GM19023 (cell line): ENCODE measurements around the gene TASOR.

Experiments used
- ATAC-seq: cut with Tn5 transposase; IDR thresholded peaks from one replicate; pipeline ENCODE4 v1.9.1; 2021; ENCODE audit warnings: mild to moderate bottlenecking, moderate library complexity; ENCODE audit not compliant: unreplicated experiment

Gene TASOR

GRCh38 chr3:56689303-56689702, 6.2 kb upstream of the TASOR start:
- no peak for ATAC-seq

- ATAC-seq = no peak
These were observed 5.1 kb upstream of the TASOR start for GRCh38 chr3:56688191-56688590.

DNA sequence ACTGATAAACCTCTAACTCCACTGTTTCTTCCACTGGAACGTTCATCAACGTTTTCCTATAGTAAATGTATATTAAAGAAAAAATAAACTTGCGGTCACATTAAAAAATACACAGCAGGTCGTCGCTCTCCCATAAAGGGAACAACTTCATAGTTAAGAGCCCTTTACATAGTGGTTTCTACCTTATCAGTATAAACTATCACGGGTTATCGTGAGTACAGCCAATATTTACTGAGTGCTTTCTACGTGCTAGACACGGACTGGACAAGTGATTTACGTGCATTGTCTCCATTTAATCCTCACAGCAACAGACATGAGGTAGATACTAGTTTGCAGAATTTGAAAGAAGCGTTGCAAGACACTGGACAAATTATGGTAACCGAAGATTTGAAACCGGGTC, 964 bp upstream of the TASOR start:
- ATAC-seq = no peak

GRCh38 chr3:56682462-56683121, 473 bp downstream of the TASOR start:
- peak; percentile 78 for ATAC-seq

- no peak for ATAC-seq
These were observed 1.0 kb downstream of the TASOR start for GRCh38 chr3:56681984-56682461.

DNA sequence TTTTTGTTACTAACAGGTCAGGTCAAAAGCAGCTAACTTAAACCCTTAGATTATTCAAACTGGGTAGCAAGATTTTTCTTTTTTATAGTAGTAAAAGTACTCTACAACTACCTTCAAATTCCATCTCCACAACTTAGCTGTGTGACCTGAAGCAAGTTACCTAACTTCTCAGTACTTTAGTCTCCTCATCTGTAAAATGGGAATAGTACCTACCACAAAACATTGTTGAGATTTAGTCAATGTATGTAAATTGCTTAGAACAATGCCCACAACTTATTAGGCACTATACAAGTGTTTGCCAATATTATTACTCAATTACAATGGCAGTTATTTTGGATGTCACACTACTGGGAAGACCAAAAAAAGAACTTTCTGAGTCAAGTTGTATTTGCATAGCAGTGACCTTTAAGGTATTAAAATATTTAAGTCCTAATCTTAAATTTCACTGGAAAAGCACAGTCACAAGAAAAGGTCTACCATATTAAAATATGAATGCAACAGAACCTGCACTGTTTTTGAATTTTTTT, 2.9 kb downstream of the TASOR start:
- ATAC-seq = no peak

DNA sequence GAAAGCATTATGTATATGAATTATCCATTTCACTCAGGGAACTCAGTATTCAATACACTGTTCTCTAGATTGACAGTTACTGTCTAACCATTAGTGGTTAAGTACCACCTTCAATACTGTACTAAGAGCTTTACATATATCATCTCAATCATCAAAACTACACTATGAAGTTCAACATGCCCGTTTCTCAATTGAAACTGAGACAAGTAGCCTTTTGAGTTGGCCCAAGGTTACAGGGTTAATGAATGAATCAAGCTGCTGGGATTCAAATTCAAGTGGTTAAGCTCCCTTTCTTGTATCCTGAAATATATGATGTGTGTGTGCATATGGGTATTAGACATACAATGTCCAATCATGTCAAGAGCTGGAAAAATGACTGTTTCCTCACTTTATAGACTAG, 5.8 kb downstream of the TASOR start:
- ATAC-seq = no peak

DNA sequence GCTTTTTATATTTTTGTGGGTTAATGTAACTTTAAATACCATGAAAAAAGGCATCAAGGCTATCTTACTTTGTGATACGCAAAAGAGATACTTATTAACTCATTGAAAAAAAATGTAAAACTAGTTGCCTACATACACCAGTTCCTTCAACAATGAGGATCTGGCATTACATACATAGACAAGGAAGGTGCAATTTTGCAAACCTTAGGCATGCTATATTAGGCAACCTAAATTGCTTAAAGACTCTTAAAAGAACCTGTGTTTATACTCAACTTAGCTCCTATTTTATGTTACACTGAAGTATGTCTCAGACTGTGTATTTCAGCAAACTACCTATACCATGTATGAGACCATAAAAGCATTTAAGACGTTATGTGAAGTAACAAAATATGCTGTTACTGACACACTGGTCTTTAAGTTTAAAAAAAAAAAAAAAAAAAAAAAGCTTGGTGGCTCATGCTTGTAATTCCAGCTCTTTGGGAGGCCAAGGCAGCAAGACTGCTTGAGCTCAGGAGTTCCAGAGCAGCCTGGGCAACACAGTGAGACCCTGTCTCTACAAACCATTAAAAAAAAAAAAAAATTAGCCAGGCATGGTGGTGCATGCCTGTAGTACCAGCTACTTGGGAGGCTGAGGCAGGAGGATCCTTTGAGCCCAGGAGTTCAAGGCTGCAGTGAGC, 9.1 kb downstream of the TASOR start:
- ATAC-seq = no peak

DNA sequence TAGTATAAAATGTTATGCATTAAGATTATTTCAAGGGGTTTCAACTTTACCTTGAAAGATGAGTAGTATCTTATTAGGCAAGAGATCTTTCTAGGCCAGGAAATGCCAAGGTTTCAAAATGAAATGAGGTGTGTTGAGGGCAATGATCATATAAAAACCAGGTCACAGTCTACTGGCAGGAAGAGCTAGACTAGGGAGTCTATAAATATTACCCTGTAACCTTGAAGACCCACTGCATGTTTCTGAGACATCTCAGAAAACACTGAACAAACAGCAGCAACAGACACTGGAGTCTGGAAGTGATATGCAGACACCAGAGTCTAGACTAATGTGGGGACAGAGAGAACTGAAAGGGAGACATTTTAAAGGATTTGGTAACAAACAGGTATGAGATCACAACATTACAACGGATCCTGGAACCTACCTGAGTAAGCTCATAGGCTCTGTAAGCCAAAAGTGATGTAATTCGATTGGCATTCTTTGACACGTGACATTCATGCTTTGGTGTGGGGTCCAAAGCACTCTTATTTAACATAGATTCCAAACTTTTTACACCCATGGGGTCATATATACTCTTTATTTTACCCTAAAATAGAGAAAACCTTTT, 15.0 kb downstream of the TASOR start:
- no peak for ATAC-seq

GRCh38 chr3:56664823-56665222, 18.2 kb downstream of the TASOR start:
- ATAC-seq = no peak

GRCh38 chr3:56655709-56656108, 27.4 kb downstream of the TASOR start:
- ATAC-seq = no peak

DNA sequence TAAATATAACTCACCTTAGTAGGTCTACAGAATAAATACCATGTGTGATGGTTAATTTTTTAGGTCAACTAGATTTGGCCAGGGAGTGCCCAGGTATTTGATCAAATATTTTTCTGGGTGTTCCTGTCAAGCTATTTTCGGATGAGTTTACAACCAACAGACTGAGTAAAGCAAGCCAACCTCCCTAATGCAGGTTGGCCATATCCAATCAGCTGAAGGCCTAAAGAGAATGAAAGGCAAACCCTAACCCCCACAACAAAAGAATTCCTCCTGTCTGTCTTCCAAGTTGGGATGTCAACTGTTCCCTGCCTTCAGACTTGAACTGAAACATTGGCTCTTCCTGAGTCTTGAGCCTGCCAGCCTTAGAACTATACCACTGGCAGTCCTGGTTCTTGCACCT, 28.6 kb downstream of the TASOR start:
- no peak for ATAC-seq

GRCh38 chr3:56645407-56645806, 37.7 kb downstream of the TASOR start:
- no peak for ATAC-seq

GRCh38 chr3:56633602-56634535, 49.2 kb downstream of the TASOR start:
- no peak for ATAC-seq
